GM10266 (cell line): ENCODE data around the gene ROCK2.

Source experiments
- DNase-seq: peaks from one replicate; pipeline ENCODE4 v3.0.0; 2012; ENCODE audit errors: extremely low spot score
- CTCF ChIP-seq: IDR thresholded peaks from 2 replicates; pipeline ENCODE4 v1.5.1; 2012; ENCODE audit warnings: mild to moderate bottlenecking, low read depth; ENCODE audit not compliant: control insufficient read depth, insufficient read depth; ENCODE audit errors: missing control alignments

ROCK2 gene

GRCh38 chr2:11368059-11368572 is 23.7 kb upstream of the ROCK2 start:
- DNase-seq, result no peak
- TF ChIP-seq CTCF, result no peak

GRCh38 chr2:11367170-11367730 is 22.8 kb upstream of the ROCK2 start:
- no peak for TF ChIP-seq CTCF
- no peak for DNase-seq

- DNase-seq, result no peak
Measured at GRCh38 chr2:11366326-11366741, 21.9 kb upstream of the ROCK2 start.

GRCh38 chr2:11365096-11365879 is 20.9 kb upstream of the ROCK2 start:
- no peak for TF ChIP-seq CTCF

More at GRCh38 chr2:11366326-11366741, 21.9 kb upstream of the ROCK2 start:
- TF ChIP-seq CTCF, result no peak

GRCh38 chr2:11364565-11364887 is 20.1 kb upstream of the ROCK2 start:
- no peak for DNase-seq
- no peak for TF ChIP-seq CTCF

More at GRCh38 chr2:11365096-11365879, 20.9 kb upstream of the ROCK2 start:
- no peak for DNase-seq

GRCh38 chr2:11363868-11364564 is 19.6 kb upstream of the ROCK2 start:
- TF ChIP-seq CTCF, result no peak
- DNase-seq, result no peak
